Neuronal stem cell (in vitro differentiated cells): ENCODE measurements around the gene S100A9.
A peak's percentile ranks its signal among the peaks of the same experiment; 100 is the strongest.

Experiments used
- DNase-seq: peaks from one replicate; pipeline ENCODE4 v3.0.0-alpha.2; 2013; ENCODE audit warnings: low spot score
- H2AFZ ChIP-seq: one replicate; pipeline ENCODE4 v1.6.1; 2013; ENCODE audit warnings: mild to moderate bottlenecking, low read length, inconsistent platforms
- H2AK5ac ChIP-seq: 2 replicates; pipeline ENCODE4 v1.6.1; 2013; ENCODE audit warnings: low read depth, mild to moderate bottlenecking, inconsistent platforms, low read length, moderate library complexity, mixed read lengths
- H2BK120ac ChIP-seq: 2 replicates; pipeline ENCODE4 v1.6.1; 2013; ENCODE audit warnings: low read depth, mild to moderate bottlenecking, inconsistent platforms, low read length, moderate library complexity, mixed read lengths
- H2BK12ac ChIP-seq: one replicate; pipeline ENCODE4 v1.6.1; 2013; ENCODE audit warnings: low read length, inconsistent platforms
- H2BK15ac ChIP-seq: 2 replicates; pipeline ENCODE4 v1.6.1; 2013; ENCODE audit warnings: mild to moderate bottlenecking, low read length, inconsistent platforms, mixed read lengths
- H2BK5ac ChIP-seq: one replicate; pipeline ENCODE4 v1.6.1; 2013; ENCODE audit warnings: inconsistent platforms, mild to moderate bottlenecking, low read length, moderate library complexity
- H3K14ac ChIP-seq: one replicate; pipeline ENCODE4 v1.6.1; 2013; ENCODE audit warnings: low read length, inconsistent platforms
- H3K18ac ChIP-seq: 2 replicates; pipeline ENCODE4 v1.6.1; 2013; ENCODE audit warnings: low read length, inconsistent platforms
- H3K23ac ChIP-seq: 2 replicates; pipeline ENCODE4 v1.6.1; 2013; ENCODE audit warnings: low read depth, mild to moderate bottlenecking, mixed read lengths, low read length, inconsistent platforms; ENCODE audit not compliant: poor library complexity
- H3K27ac ChIP-seq: replicated peaks from 3 replicates; pipeline ENCODE4 v1.5.1; 2013; ENCODE audit warnings: low read length, inconsistent platforms
- H3K27me3 ChIP-seq, 3 experiments: 2 replicates each; pipeline ENCODE4 v1.6.1; 2013; ENCODE audit warnings: low read length in 3 of 3, mild to moderate bottlenecking in 2 of 3, inconsistent platforms in 1 of 3, low read depth in 1 of 3, mixed read lengths in 1 of 3, moderate library complexity in 1 of 3; ENCODE audit not compliant: control insufficient read depth in 3 of 3, insufficient read depth in 3 of 3
- H3K36me3 ChIP-seq, 2 donors: replicated peaks in 1 of 2; 2 replicates each; pipeline ENCODE4 v1.6.1; 2013; ENCODE audit warnings: low read length in 2 of 2; ENCODE audit not compliant: control insufficient read depth in 2 of 2, insufficient read depth in 2 of 2
- H3K4ac ChIP-seq: 2 replicates; pipeline ENCODE4 v1.6.1; 2013; ENCODE audit warnings: inconsistent platforms, mild to moderate bottlenecking, low read length, moderate library complexity
- H3K4me1 ChIP-seq, 2 donors: 1 replicate in 1 of 2; 2 replicates in 1 of 2; pipeline ENCODE4 v1.6.1; 2013; ENCODE audit warnings: low read length in 2 of 2, low read depth in 1 of 2; ENCODE audit not compliant: control insufficient read depth in 2 of 2, insufficient read depth in 1 of 2
- H3K4me2 ChIP-seq: one replicate; pipeline ENCODE4 v1.6.1; 2013; ENCODE audit warnings: mild to moderate bottlenecking, low read length, inconsistent platforms; ENCODE audit not compliant: insufficient read depth, poor library complexity, severe bottlenecking
- H3K4me3 ChIP-seq, 2 donors: 2 replicates each; pipeline ENCODE4 v1.5.1; 2013; ENCODE audit warnings: low read length in 2 of 2, mild to moderate bottlenecking in 2 of 2, inconsistent platforms in 1 of 2, moderate library complexity in 1 of 2
- H3K79me1 ChIP-seq: one replicate; pipeline ENCODE4 v1.6.1; 2013; ENCODE audit warnings: low read depth, mild to moderate bottlenecking, inconsistent platforms, low read length, moderate library complexity
- H3K9ac ChIP-seq: one replicate; pipeline ENCODE4 v1.6.1; 2013; ENCODE audit warnings: mild to moderate bottlenecking, low read depth, low read length, inconsistent platforms; ENCODE audit not compliant: poor library complexity
- H3K9me3 ChIP-seq, 2 donors: replicated peaks in 1 of 2; 2 replicates each; pipeline versions ENCODE3 to v1.6.1; 2013; ENCODE audit warnings: low read length in 2 of 2, mild to moderate bottlenecking in 2 of 2, inconsistent platforms in 1 of 2, low read depth in 1 of 2, mixed read lengths in 1 of 2, moderate library complexity in 1 of 2; ENCODE audit not compliant: control insufficient read depth in 2 of 2, insufficient read depth in 1 of 2
- H4K8ac ChIP-seq: one replicate; pipeline ENCODE4 v1.6.1; 2013; ENCODE audit warnings: low read depth, mild to moderate bottlenecking, inconsistent platforms, low read length, moderate library complexity
- H4K91ac ChIP-seq: one replicate; pipeline ENCODE4 v1.6.1; 2013; ENCODE audit warnings: low read length, low read depth, mild to moderate bottlenecking, inconsistent platforms; ENCODE audit not compliant: poor library complexity
- WGBS, 2 donors: extraction: QIAGEN DNeasy Blood & Tissue Kit; methylation state at CpG; one replicate each; pipeline ENCODE4 v1.1.7; 2013; ENCODE audit warnings: missing lambda C conversion rate in 2 of 2, mixed read lengths in 1 of 2; ENCODE audit not compliant: insufficient read length in 2 of 2, insufficient replicate concordance in 1 of 2; ENCODE audit errors: extremely low coverage in 2 of 2; 5-methylcytosine and 5-hydroxymethylcytosine counted together

S100A9 gene

DNA sequence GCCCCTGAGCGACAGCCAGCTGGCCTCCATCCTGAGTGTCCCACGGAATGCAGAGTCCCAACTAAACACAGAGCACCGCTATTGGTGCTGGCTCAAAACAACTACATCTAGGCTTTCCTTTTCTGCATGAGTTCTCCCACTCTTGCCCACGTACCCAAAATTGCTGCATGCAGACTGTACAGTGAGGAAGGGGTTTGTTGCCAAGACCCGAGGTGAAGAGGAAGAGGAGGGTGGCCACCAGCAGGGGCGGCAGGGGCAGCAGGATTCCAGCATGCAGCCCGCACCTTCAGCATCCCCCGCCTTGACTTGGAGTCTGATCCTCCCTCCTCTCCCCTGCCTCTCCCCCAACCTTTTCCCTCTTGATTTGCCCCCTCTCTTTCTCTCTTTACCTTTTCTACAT lies 8.0 kb downstream of the S100A9 start:
- Histone ChIP-seq H3K4me1 (no peaks in the 10 kb centered on the region), H3K79me1 (no peaks in the 10 kb centered on the region), H3K18ac (peak overlapping the region; percentile 15), H2BK5ac (no peak overlapping the region), H4K8ac (no peak overlapping the region), H3K27me3 (peaks cover 0 to 22% (median 0%) of the 10 kb centered on the region in 3 experiments), H2BK120ac (no peak overlapping the region), H3K4me2 (no peak overlapping the region), H2BK12ac (no peak overlapping the region), H3K14ac (no peak overlapping the region), H3K23ac (peak overlapping the region; percentile 21), H3K9ac (peak overlapping the region; percentile 5), H2AFZ (no peak overlapping the region), H3K4me3 (no peak overlapping the region), H3K27ac (no peak overlapping the region), H3K36me3 (no peaks in the 10 kb centered on the region), H2AK5ac (no peak overlapping the region), H4K91ac (no peak overlapping the region), H3K9me3 (no peaks in the 10 kb centered on the region), H2BK15ac (no peak overlapping the region), H3K4ac (no peak overlapping the region)
- DNase-seq: no peak
- WGBS, 2 donors: no CpG with 5 or more reads among the region's 8 CpGs

DNA sequence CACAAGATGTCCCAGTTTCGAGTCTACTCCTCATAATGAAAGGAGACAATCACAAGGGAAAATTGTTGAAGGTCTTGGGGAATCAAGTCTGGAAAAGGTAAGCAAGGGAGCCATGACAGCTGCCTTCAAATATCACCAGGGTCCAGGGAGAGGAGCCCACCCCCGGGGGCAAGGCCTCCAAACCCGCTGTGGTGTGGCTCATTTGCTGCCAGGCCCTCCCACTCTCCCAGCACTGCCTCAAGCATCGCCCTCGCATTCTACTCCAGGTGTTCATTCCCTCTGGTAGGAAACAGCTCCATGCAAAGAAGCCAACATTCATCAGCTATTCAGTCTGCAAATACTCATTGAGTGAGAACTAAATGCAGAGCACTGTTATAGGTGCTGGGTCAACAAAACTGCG lies 8.6 kb downstream of the S100A9 start:
- H3K27ac ChIP-seq: no peak overlapping the region
- WGBS, 2 donors: no CpG with 5 or more reads among the region's 6 CpGs

DNA sequence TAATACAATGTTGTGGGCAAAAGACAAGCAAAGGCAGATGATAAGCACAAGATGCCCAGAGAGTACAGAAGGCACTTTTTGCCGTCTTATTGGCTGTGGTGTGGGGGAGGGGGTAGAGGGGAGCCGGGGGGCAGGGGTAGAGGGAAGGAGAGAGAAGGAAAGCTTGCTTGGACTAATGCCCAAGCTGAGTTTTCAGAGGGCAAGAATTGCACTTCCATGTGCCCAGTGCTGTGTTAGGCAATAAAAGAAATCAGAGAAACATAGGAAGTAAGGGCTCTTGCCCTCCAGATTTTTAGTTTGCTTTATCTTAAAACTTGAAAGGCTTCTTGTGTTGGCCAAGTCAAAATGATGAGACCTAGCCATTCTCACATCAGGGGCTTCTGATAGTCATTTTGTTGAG lies 9.4 kb downstream of the S100A9 start:
- Histone ChIP-seq H3K14ac (no peak overlapping the region), H2BK120ac (no peak overlapping the region), H2BK12ac (no peak overlapping the region), H3K4me2 (no peak overlapping the region), H3K9ac (no peak overlapping the region), H3K4me1 (no peaks in the 10 kb centered on the region), H3K4ac (no peak overlapping the region), H4K91ac (no peak overlapping the region), H2AK5ac (no peak overlapping the region), H3K27ac (no peak overlapping the region), H2BK5ac (no peak overlapping the region), H3K18ac (no peak overlapping the region), H3K27me3 (peaks cover 0 to 22% (median 0%) of the 10 kb centered on the region in 3 experiments), H3K4me3 (no peak overlapping the region), H2AFZ (no peak overlapping the region), H3K9me3 (no peaks in the 10 kb centered on the region), H3K79me1 (no peaks in the 10 kb centered on the region), H3K36me3 (no peaks in the 10 kb centered on the region), H3K23ac (no peak overlapping the region), H2BK15ac (no peak overlapping the region), H4K8ac (no peak overlapping the region)
- no CpG with 5 or more reads among the region's 2 CpGs for WGBS, 2 donors
- DNase-seq: no peak

More for the DNA sequence above, 8.6 kb downstream of the S100A9 start:
- Histone ChIP-seq H4K8ac (no peak overlapping the region), H3K79me1 (no peaks in the 10 kb centered on the region), H2AK5ac (no peak overlapping the region), H2BK5ac (no peak overlapping the region), H3K14ac (no peak overlapping the region), H3K27me3 (peaks cover 0 to 22% (median 0%) of the 10 kb centered on the region in 3 experiments), H3K4ac (no peak overlapping the region), H4K91ac (no peak overlapping the region), H3K4me2 (no peak overlapping the region), H3K36me3 (no peaks in the 10 kb centered on the region), H3K23ac (no peak overlapping the region), H3K9ac (no peak overlapping the region), H3K4me1 (no peaks in the 10 kb centered on the region), H2BK120ac (no peak overlapping the region), H2BK15ac (no peak overlapping the region), H2BK12ac (no peak overlapping the region), H3K4me3 (no peak overlapping the region), H3K9me3 (no peaks in the 10 kb centered on the region), H2AFZ (no peak overlapping the region), H3K18ac (no peak overlapping the region)
- DNase-seq: no peak

DNA sequence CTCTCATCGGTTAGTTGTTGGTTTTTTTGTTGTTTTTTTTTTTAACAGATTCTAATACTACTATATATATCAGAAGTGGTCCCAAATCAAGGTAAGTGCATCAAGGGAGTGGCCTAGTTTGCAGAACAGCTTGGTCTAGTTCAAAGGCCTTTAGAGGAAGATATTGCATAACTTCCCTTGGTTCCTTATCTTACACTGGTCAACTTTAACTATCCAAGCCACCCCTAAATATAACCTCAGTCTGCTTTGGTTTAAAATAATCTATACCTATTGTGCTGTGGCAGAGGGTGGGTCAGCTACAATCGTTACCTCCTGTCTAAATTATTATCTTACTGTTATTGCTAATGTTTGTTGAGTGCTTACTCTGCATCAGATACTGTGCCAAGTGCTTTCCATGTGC lies 10.8 kb downstream of the S100A9 start:
- Histone ChIP-seq H3K4me3 (no peak overlapping the region), H2BK15ac (no peak overlapping the region), H4K91ac (no peak overlapping the region), H3K27ac (no peak overlapping the region), H3K79me1 (no peaks in the 10 kb centered on the region), H3K36me3 (no peaks in the 10 kb centered on the region), H2AK5ac (no peak overlapping the region), H2BK5ac (no peak overlapping the region), H3K4me2 (no peak overlapping the region), H3K23ac (no peak overlapping the region), H4K8ac (no peak overlapping the region), H3K9ac (no peak overlapping the region), H2BK12ac (no peak overlapping the region), H3K18ac (no peak overlapping the region), H3K4ac (no peak overlapping the region), H3K14ac (no peak overlapping the region), H2BK120ac (no peak overlapping the region), H2AFZ (no peak overlapping the region), H3K27me3 (peaks cover 0 to 20% (median 0%) of the 10 kb centered on the region in 3 experiments), H3K4me1 (no peaks in the 10 kb centered on the region), H3K9me3 (no peaks in the 10 kb centered on the region)
- DNase-seq: no peak
- no CpG with 5 or more reads among the region's 2 CpGs for WGBS, 2 donors
